Retinal pigment epithelial cell (primary cell): ENCODE measurements around the gene HPCAL1.
A peak's percentile ranks its signal among the peaks of the same experiment; 100 is the strongest.

Experiments used
- DNase-seq: peaks from one replicate; pipeline ENCODE4 v3.0.0-alpha.2; 2010; ENCODE audit warnings: low read depth
- H3K4me3 ChIP-seq: 2 replicates; pipeline ENCODE4 v1.5.1; 2011; ENCODE audit warnings: mild to moderate bottlenecking, low read length, control low read depth, moderate library complexity
- CTCF ChIP-seq: conservative IDR thresholded peaks from 2 replicates; pipeline ENCODE4 v1.5.1; 2011; ENCODE audit warnings: low read depth, low read length, control low read depth, inconsistent platforms

HPCAL1 gene

GRCh38 chr2:10360460-10360849 lies 57.8 kb downstream of the HPCAL1 start:
- H3K4me3 ChIP-seq = no peak overlapping the region
- TF ChIP-seq CTCF = no peak
- no peak for DNase-seq

- TF ChIP-seq CTCF = no peak
- no peak overlapping the region for H3K4me3 ChIP-seq
- peak; percentile 61 for DNase-seq
Measured at GRCh38 chr2:10360850-10361588, 58.3 kb downstream of the HPCAL1 start.

GRCh38 chr2:10362096-10362897 lies 59.6 kb downstream of the HPCAL1 start:
- no peak for DNase-seq
- no peak for TF ChIP-seq CTCF
- H3K4me3 ChIP-seq = no peak overlapping the region

DNA sequence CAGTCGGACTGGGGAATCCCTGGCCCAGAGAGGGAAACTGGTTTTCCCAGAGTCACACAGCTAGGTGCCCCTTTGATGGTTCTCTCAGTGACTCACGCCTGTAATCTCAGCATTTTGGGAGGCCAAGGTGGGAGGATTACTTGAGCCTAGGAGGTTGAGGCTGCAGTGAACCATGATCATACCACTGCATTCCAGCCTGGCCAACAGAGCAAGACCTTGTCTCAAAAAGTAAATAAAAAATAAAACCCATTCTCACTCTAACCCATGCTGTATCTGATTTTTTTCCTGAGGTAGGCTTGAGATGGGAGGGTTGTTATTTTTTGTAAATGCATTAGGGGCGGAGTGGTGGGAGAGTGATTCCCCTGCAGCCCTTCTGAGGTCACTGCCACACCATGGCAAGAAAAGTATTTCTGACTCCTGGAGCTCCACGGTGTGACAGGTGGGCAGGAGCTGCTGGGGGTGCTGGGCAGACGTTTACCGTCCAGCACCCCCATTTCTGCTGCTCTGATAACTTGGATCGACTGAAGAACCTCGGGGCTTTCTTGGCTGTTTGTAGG lies 60.3 kb downstream of the HPCAL1 start:
- no peak for DNase-seq
- TF ChIP-seq CTCF = no peak
- H3K4me3 ChIP-seq = no peak overlapping the region

DNA sequence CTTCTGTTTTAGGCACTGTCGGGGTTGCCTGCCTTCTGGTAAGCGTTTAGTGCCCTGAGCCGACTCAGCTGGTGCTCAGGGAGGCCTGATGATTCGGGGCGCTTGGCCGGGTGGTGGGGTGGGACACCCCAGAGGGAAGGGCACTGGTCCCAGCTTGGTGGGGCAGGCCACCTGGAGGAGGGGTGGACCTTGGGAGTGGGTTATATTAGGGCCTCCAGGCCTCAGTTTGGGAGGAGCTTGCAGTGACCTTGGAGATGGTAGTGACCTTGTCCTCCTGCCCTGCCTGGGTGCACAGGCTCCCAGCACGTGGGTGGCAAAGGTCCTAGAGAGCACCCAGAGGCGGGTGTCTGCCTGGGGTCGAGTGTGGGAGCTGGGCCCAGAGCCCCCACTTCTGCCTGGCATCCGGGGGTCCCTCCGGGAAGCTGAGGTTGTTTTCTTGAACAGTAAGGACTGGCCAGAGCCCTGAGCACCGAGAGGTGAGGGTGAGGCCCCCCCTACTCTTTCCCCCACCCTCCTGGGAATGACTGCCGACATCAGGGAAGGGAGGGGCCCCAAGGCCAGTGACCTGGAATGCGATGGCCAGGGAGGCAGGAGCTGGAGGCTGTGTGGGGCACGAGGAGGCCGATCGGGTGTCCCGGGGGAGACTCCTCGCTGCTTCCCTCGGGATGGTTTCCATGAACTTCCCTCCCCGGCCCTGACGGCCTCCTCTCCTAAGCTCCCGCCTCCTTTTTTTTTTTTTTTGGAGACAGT lies 61.3 kb downstream of the HPCAL1 start:
- H3K4me3 ChIP-seq = no peak overlapping the region
- TF ChIP-seq CTCF = no peak
- no peak for DNase-seq

DNA sequence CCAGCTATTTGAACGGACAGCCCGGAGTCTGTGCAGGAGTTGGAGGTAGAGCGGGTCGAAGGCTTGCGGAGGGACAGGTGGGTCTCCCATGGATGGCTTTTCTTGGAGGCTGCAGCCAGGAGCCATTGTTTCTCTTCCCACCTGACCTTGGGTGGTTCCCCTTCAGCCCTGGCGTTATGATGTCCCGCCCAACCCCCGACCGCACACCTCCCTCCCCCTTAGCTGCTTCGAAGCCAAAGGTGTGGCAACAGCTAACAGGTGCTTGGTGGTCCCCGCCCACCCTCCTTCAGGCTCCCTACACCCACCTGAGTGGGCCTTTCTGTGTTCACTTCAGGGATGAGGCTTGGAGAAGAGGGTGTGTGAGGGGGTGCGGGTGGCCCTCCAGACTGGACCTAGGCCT lies 62.7 kb downstream of the HPCAL1 start:
- H3K4me3 ChIP-seq = no peak overlapping the region
- TF ChIP-seq CTCF = no peak
- DNase-seq = no peak
